ENCODE data around the gene CHN2.

The CHN2 gene

DNA sequence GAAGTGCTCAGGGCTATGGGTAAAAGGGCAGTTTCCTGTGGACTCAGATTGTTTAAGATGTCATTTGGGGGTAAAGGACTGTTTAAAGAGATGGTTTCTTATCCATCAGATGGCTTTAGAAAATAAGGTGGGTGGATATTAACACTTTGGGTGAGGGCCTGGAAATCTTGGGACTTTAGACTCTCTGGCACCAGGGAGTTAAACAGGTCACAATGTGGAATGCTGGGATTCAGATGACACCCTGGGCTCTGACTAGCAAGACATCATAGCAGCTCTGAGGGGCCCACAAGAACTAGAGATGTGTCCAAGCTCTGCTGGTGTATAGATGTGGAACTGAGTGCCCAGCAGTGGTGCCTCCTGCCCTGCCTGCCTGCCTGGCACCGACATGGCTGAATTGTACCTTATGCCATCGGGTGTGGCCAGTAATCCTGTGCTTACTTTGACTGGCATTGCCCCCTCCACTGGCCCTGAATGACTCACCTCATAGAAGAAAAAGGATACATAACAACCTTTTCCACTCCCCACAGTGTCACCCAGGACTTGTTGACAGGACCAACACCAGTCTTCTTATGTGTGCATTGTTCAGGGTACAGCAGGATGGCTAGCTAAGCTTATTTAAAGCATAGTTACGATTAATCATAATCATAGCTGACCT lies 269.1 kb downstream of the CHN2 start:
- no peak for DNase-seq (ENCODE audit: low read depth)
- H3K4me3 ChIP-seq (ENCODE audit: control insufficient read depth, low read depth, low read length): no peak overlapping the region
- TF ChIP-seq, protein P1, sequence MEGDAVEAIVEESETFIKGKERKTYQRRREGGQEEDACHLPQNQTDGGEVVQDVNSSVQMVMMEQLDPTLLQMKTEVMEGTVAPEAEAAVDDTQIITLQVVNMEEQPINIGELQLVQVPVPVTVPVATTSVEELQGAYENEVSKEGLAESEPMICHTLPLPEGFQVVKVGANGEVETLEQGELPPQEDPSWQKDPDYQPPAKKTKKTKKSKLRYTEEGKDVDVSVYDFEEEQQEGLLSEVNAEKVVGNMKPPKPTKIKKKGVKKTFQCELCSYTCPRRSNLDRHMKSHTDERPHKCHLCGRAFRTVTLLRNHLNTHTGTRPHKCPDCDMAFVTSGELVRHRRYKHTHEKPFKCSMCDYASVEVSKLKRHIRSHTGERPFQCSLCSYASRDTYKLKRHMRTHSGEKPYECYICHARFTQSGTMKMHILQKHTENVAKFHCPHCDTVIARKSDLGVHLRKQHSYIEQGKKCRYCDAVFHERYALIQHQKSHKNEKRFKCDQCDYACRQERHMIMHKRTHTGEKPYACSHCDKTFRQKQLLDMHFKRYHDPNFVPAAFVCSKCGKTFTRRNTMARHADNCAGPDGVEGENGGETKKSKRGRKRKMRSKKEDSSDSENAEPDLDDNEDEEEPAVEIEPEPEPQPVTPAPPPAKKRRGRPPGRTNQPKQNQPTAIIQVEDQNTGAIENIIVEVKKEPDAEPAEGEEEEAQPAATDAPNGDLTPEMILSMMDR (IDR thresholded peaks at IDR 0.05; ENCODE audit: control insufficient read depth, insufficient read depth, low read depth, low read length, missing control alignments): no peak

DNA sequence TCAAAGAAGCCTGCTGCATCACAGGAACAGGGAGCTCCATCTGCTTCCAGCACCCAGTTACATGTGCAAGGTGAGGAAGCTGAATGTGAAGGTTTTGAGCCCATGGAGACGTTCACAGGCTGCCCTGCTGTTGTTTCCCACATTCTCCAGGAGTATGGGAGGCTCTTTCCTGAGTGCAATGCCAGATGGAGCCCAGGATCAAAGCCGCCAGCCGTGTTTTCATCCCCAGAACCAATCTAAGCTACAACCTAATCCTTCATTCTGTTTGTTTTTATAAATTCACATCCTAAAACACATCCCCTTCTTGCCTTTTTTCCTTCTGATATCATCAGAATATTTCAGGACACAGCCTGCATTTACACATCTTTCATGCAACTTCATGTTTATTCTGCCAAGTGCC lies 270.2 kb downstream of the CHN2 start:
- TF ChIP-seq, protein P1 (IDR thresholded peaks at IDR 0.05; ENCODE audit: control insufficient read depth, insufficient read depth, low read depth, low read length, missing control alignments): no peak
- H3K4me3 ChIP-seq (ENCODE audit: control insufficient read depth, low read depth, low read length): no peak overlapping the region

DNA sequence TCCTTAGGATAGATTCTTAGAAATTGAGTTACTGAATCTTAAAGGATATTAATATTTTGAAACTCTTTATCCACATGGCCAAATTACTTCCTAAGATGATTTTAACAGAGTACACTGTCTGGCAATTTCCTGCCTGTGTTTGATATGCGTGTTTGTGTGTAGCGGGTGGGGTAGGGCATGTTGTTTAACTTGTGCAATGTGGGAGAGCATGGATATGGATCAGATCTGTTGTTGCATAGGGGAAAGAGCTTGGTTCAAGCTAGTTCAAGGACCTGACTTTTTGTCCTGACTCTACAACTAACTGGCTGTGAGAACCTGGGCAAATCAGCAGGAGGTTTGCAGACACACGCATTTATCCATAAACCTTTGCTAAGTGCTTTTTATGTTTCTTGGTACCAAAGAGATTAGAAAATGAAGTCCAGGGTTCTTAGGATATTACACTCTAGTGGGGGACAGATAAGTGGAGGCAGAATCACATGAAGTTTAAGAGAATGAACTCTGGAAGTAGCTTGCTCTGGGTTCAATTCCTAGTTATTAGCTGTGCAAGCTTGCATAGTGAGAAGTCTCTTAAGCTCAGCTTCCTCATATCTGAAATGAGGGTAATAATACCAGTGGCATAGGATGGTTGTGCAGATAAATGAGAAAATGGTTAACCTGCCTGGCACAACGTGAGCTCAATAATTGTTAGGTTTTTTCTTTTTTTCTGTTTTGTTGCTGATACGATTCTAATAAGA lies 272.8 kb downstream of the CHN2 start:
- TF ChIP-seq, protein P1 (IDR thresholded peaks at IDR 0.05; ENCODE audit: control insufficient read depth, insufficient read depth, low read depth, low read length, missing control alignments): no peak
- no peak overlapping the region for H3K4me3 ChIP-seq (ENCODE audit: control insufficient read depth, low read depth, low read length)
- DNase-seq (ENCODE audit: low read depth): no peak

More for the DNA sequence above, 270.2 kb downstream of the CHN2 start:
- no peak for DNase-seq (ENCODE audit: low read depth)

DNA sequence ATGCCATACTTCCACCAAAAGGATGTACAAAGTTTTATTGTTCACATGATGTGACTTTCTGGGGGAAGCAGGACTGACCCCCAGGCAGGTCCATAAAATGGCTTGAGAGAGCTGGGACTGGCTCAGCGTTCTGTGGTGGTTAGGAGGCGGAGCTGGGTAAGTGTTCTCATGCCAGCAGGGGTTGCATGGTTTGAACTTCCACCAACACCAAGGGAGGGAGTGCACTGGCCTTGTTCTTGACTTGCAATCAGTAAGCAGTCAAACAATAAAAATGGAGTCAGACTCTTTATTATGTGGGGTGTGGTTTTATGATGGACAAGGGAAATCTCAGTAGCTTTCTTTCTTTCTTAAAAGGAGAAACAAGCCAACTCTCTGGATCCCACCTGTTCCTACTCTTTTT lies 273.6 kb downstream of the CHN2 start:
- TF ChIP-seq, protein P1 (IDR thresholded peaks at IDR 0.05; ENCODE audit: control insufficient read depth, insufficient read depth, low read depth, low read length, missing control alignments): no peak
- H3K4me3 ChIP-seq (ENCODE audit: control insufficient read depth, low read depth, low read length): no peak overlapping the region
- DNase-seq (ENCODE audit: low read depth): no peak

DNA sequence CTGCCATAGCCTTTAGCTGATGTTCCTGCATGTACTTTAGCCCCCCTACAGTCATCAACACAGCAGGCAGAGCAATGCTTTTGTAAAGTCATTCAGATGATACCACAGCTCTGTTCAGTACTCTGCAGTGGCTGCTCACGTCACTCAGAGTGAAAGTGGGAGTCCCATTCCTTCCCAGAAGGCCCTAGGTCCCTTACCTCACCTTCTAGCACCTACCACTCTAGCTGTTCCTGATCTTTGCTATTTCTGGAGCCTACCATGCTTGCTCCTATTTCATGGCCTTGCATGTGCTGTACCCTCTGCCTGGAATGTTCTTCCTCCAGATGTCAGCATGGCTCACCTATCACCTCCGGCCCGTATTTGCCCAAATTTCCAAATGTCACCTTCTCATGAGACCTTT lies 274.7 kb downstream of the CHN2 start:
- H3K4me3 ChIP-seq (ENCODE audit: control insufficient read depth, low read depth, low read length): no peak overlapping the region
- DNase-seq (ENCODE audit: low read depth): no peak
- TF ChIP-seq, protein P1 (IDR thresholded peaks at IDR 0.05; ENCODE audit: control insufficient read depth, insufficient read depth, low read depth, low read length, missing control alignments): no peak

DNA sequence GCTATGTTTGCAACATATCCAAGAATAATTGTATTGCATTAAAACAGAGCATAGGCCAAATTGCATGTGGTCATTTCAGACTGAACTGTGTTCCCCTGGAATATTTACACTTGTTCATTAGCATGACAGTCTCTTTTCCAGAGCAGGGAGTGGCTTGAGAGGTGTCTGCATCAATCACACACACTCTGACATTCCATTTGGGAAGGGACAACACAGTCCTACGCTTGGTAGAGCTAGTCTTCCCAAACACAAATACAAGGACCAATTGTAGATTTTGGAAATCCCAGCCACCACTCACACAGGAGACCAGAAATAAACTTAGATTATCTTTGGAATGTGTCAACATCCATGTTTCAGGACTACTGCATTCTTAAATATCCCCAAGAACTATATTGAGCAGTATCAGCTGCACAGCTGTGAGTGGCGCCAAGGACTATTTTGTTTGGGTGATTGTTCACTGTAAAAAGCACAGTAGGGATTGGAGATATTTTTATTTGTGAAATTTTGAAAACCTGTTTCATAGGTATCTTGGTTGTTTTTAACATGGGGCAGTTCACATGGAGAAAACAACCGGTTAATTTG lies 275.5 kb downstream of the CHN2 start:
- DNase-seq (ENCODE audit: low read depth): no peak
- no peak overlapping the region for H3K4me3 ChIP-seq (ENCODE audit: control insufficient read depth, low read depth, low read length)
- TF ChIP-seq, protein P1 (IDR thresholded peaks at IDR 0.05; ENCODE audit: control insufficient read depth, insufficient read depth, low read depth, low read length, missing control alignments): no peak
